ENCODE data around the gene DVL3. TPM values are rescaled to one million over a fixed set of nuclear protein-coding genes. Genes with fewer than 3 reads are reported as not detected.

DVL3 gene
- total RNA-seq, 1 donor from 2014 or later: 112 TPM

- no peaks in the 10 kb centered on the region for H3K4me1 Mint-ChIP-seq (ENCODE audit: low read depth)
- H3K27me3 Mint-ChIP-seq: peaks cover 32% of the 10 kb centered on the region
- TF ChIP-seq CTCF (IDR thresholded peaks at IDR 0.05; ENCODE audit: unreplicated experiment): no peak
- H3K36me3 Mint-ChIP-seq (ENCODE audit: insufficient read depth): no peaks in the 10 kb centered on the region
- H3K9me3 Mint-ChIP-seq (ENCODE audit: low read depth): no peaks in the 10 kb centered on the region
- H3K27ac Mint-ChIP-seq: no peak overlapping the region
- H3K4me3 Mint-ChIP-seq (ENCODE audit: low read depth): no peak overlapping the region
- DNase-seq (ENCODE audit: low spot score, unreplicated experiment): no peak
These were observed 67.3 kb downstream of the DVL3 start for GRCh38 chr3:184222521-184222920.

Other genes with a start within 250 kb of the DVL3 start
- 109 and 111 TPM in 2 replicates for gene ABCC5, start 137.5 kb upstream of the DVL3 start, total RNA-seq
- gene HTR3D, start 123.6 kb upstream of the DVL3 start, total RNA-seq: not detected in 2 replicates
- gene HTR3C, start 102.3 kb upstream of the DVL3 start, total RNA-seq: not detected in 2 replicates
- not detected in 2 replicates for gene HTR3E, start 58.3 kb upstream of the DVL3 start, total RNA-seq
- gene EIF2B5, start 20.0 kb upstream of the DVL3 start, total RNA-seq: 45.4 and 45.7 TPM in 2 replicates
- 213 and 223 TPM in 2 replicates for gene AP2M1, start 19.5 kb downstream of the DVL3 start, total RNA-seq
- 60.8 and 65.9 TPM in 2 replicates for gene ABCF3, start 30.8 kb downstream of the DVL3 start, total RNA-seq
- gene VWA5B2, start 74.2 kb downstream of the DVL3 start, total RNA-seq: 67.9 and 71.5 TPM in 2 replicates
- gene ALG3, start 93.6 kb downstream of the DVL3 start, total RNA-seq: 34.5 and 35.3 TPM in 2 replicates
- 3.9 and 4.5 TPM in 2 replicates for gene EEF1AKMT4, start 94.3 kb downstream of the DVL3 start, total RNA-seq
- gene CAMK2N2, start 106.2 kb downstream of the DVL3 start, total RNA-seq: 1.3 and 1.4 TPM in 2 replicates
- gene ECE2, start 120.6 kb downstream of the DVL3 start, total RNA-seq: not detected in 2 replicates
- 259 and 269 TPM in 2 replicates for gene PSMD2, start 143.9 kb downstream of the DVL3 start, total RNA-seq
- 333 and 341 TPM in 2 replicates for gene EIF4G1, start 159.2 kb downstream of the DVL3 start, total RNA-seq
- gene FAM131A, start 182.2 kb downstream of the DVL3 start, total RNA-seq: 15.4 and 17.3 TPM in 2 replicates
- 21.9 and 22.4 TPM in 2 replicates for gene CLCN2, start 206.2 kb downstream of the DVL3 start, total RNA-seq
- gene POLR2H, start 206.3 kb downstream of the DVL3 start, total RNA-seq: 89.3 and 90.5 TPM in 2 replicates
- gene THPO, start 222.8 kb downstream of the DVL3 start, total RNA-seq: 6.2 and 7.1 TPM in 2 replicates
- 10.2 and 13.0 TPM in 2 replicates for gene CHRD, start 224.7 kb downstream of the DVL3 start, total RNA-seq